GM23338 (cell line): Measurements from ENCODE around the gene ETV2. TPM values are rescaled to one million over a fixed set of nuclear protein-coding genes. Genes with fewer than 3 reads are reported as not detected.

Source experiments
- ATAC-seq: fragments of 200-7000 bp; cut with Tn5 transposase; 3 replicates; pipeline ENCODE4 v1.9.1; 2020
- DNase-seq: peaks from one replicate; pipeline ENCODE4 v3.0.0-alpha.2; 2015; ENCODE audit warnings: low spot score
- H2AFZ ChIP-seq: fragments of 200-600 bp; sonication (generic); 2 replicates; pipeline ENCODE4 v1.8.0; 2016; ENCODE audit warnings: antibody characterized with exemption, mild to moderate bottlenecking, moderate library complexity
- H3F3A ChIP-seq: fragments of 200-600 bp; sonication (generic); replicated peaks from 2 replicates; pipeline ENCODE4 v1.8.0; 2017; ENCODE audit warnings: antibody characterized with exemption, mixed run types, low read depth
- H3K27ac ChIP-seq: fragments of 200-600 bp; sonication (generic); 2 replicates; pipeline ENCODE4 v1.6.1; 2016; ENCODE audit warnings: low read depth
- H3K27me3 ChIP-seq: fragments of 200-600 bp; sonication (generic); 2 replicates; pipeline ENCODE4 v1.8.0; 2016; ENCODE audit warnings: mild to moderate bottlenecking, mixed run types, moderate library complexity; ENCODE audit not compliant: insufficient read depth
- H3K36me3 ChIP-seq: fragments of 200-600 bp; sonication (generic); 2 replicates; pipeline ENCODE4 v1.8.0; 2016; ENCODE audit warnings: mild to moderate bottlenecking; ENCODE audit not compliant: insufficient read depth
- H3K4me1 ChIP-seq: fragments of 200-600 bp; sonication (generic); 2 replicates; pipeline ENCODE4 v1.8.0; 2016; ENCODE audit warnings: mild to moderate bottlenecking, moderate library complexity; ENCODE audit not compliant: insufficient read depth
- H3K4me2 ChIP-seq: fragments of 200-600 bp; sonication (generic); 2 replicates; pipeline ENCODE4 v1.7.1; 2017; ENCODE audit warnings: mixed run types
- H3K4me3 ChIP-seq: fragments of 200-600 bp; sonication (generic); 2 replicates; pipeline ENCODE4 v1.6.1; 2016; ENCODE audit warnings: mixed run types
- H3K79me2 ChIP-seq: fragments of 200-600 bp; sonication (generic); replicated peaks from 2 replicates; pipeline ENCODE4 v1.8.0; 2017; ENCODE audit warnings: mild to moderate bottlenecking; ENCODE audit not compliant: insufficient read depth
- H3K9me2 ChIP-seq: fragments of 200-600 bp; sonication (generic); 2 replicates; pipeline ENCODE4 v1.8.0; 2017; ENCODE audit not compliant: insufficient read depth
- H4K20me1 ChIP-seq: fragments of 200-600 bp; sonication (generic); replicated peaks from 2 replicates; pipeline ENCODE4 v1.8.0; 2017; ENCODE audit warnings: mild to moderate bottlenecking; ENCODE audit not compliant: insufficient read depth
- H3K27ac Mint-ChIP-seq: 2 replicates; pipeline ENCODE4 v1.8.0; 2020; ENCODE audit warnings: inconsistent platforms, mild to moderate bottlenecking, moderate library complexity, mixed read lengths
- H3K27me3 Mint-ChIP-seq: 3 replicates; pipeline ENCODE4 v1.8.0; 2022; ENCODE audit warnings: low read depth, mild to moderate bottlenecking, moderate library complexity, mixed read lengths, inconsistent platforms; ENCODE audit not compliant: insufficient read depth, poor library complexity
- H3K36me3 Mint-ChIP-seq: 3 replicates; pipeline ENCODE4 v1.8.0; 2021; ENCODE audit warnings: low read depth, mild to moderate bottlenecking, inconsistent platforms, moderate library complexity, mixed read lengths
- H3K4me1 Mint-ChIP-seq: 3 replicates; pipeline ENCODE4 v1.8.0; 2020; ENCODE audit warnings: mild to moderate bottlenecking, inconsistent platforms, mixed read lengths
- H3K4me3 Mint-ChIP-seq: 3 replicates; pipeline ENCODE4 v1.8.0; 2021; ENCODE audit warnings: moderate library complexity, mild to moderate bottlenecking, inconsistent platforms, mixed read lengths
- H3K9me3 Mint-ChIP-seq: 3 replicates; pipeline ENCODE4 v1.8.0; 2020; ENCODE audit warnings: moderate library complexity, mild to moderate bottlenecking, inconsistent platforms, mixed read lengths
- CREB1 ChIP-seq: fragments of 250-450 bp; sonication (Bioruptor Pico); IDR thresholded peaks from 2 replicates; pipeline ENCODE4 v1.5.0; 2020; ENCODE audit warnings: low read depth, mild to moderate bottlenecking, moderate library complexity
- CTCF ChIP-seq, 2 experiments: fragments of 200-600 bp in 1 of 2; sonication (generic) in 1 of 2; conservative IDR thresholded peaks; 2 replicates each; pipeline versions ENCODE4 v1.5.1 to v1.6.1; 2016 to 2017; ENCODE audit warnings: antibody characterized with exemption in 2 of 2, low read depth in 2 of 2, mild to moderate bottlenecking in 2 of 2, moderate library complexity in 1 of 2
- NANOG ChIP-seq: IDR thresholded peaks from 2 replicates; pipeline ENCODE4 v1.6.1; 2016; ENCODE audit warnings: antibody characterized with exemption, borderline replicate concordance
- POLR2AphosphoS5 ChIP-seq: IDR thresholded peaks from 2 replicates; pipeline ENCODE4 v1.6.1; 2016; ENCODE audit warnings: antibody characterized with exemption, low read depth
- STAT1 ChIP-seq: IDR thresholded peaks from one replicate; pipeline ENCODE4 v1.6.1; 2016; ENCODE audit warnings: antibody characterized with exemption; ENCODE audit not compliant: unreplicated experiment
- ZNF114 ChIP-seq: fragments of 250-450 bp; sonication (Bioruptor Pico); IDR thresholded peaks from 2 replicates; pipeline ENCODE4 v1.5.0; 2020; ENCODE audit warnings: mild to moderate bottlenecking, moderate library complexity
- ZNF462 ChIP-seq: fragments of 250-450 bp; sonication (Bioruptor Pico); IDR thresholded peaks from 2 replicates; pipeline ENCODE4 v1.5.0; 2020; ENCODE audit warnings: mild to moderate bottlenecking, moderate library complexity
- polyA plus RNA-seq: library from polyadenylated mRNA; unstranded; fragments of >200 nt; fragmentation: Nextera tagmentation; extraction: Ambion mirVana; gene quantifications from 2 replicates; pipeline ENCODE4 v1.2.1, GENCODE V29; 2016
- total RNA-seq: library from RNA; depleted of rRNA; stranded (reverse); fragments of >200 nt; shearing (Covaris generic); gene quantifications from 2 replicates; pipeline ENCODE4 v1.2.3, GENCODE V29; 2014
- TF ChIP-seq, protein P1 (sequence below): IDR thresholded peaks from one replicate; pipeline ENCODE4 v1.6.1; 2018; ENCODE audit warnings: antibody characterized with exemption; ENCODE audit not compliant: unreplicated experiment

The ETV2 gene
- total and polyA plus RNA-seq, 2 experiments from 2014 or later: 0.87 to 1.5 TPM

DNA sequence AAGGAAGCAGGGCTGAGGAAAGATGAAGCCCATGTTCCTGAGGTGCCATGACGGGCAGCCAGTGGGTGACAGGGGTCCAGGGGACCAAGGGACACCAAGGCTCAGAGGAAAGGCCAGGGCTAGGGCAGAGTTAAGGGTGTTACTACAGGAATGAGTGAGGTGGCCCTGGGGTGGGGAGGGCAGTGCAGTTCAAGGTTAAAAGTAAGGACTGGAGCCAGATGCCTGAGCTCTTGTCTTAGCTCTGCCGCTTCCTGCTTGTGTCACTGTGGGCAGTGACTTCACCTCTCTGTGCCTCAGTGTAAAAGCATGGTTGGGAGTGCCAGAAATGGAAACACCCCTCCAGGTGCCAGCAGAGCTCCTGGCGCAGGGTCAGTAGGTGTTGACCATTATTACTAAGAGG, 4.9 kb upstream of the ETV2 start:
- H3K79me2 ChIP-seq: no peaks in the 10 kb centered on the region
- peaks cover 46% of the 10 kb centered on the region for H3K36me3 Mint-ChIP-seq
- H2AFZ ChIP-seq: no peak overlapping the region
- peaks cover 5% of the 10 kb centered on the region for H3K27me3 Mint-ChIP-seq
- no peak overlapping the region for H3K4me3 Mint-ChIP-seq
- H4K20me1 ChIP-seq: peaks cover 3% of the 10 kb centered on the region
- H3K27me3 ChIP-seq: no peaks in the 10 kb centered on the region
- H3K4me2 ChIP-seq: no peak overlapping the region
- ATAC-seq (no peak), DNase-seq (no peak)
- H3F3A ChIP-seq: 0 out of 2 replicates have a peak, but pooled peaks cover 6% of the 10 kb centered on the region
- H3K4me1 ChIP-seq: peaks cover 14% of the 10 kb centered on the region
- no peak overlapping the region for H3K27ac ChIP-seq
- H3K27ac Mint-ChIP-seq: no peak overlapping the region
- peaks cover 18% of the 10 kb centered on the region for H3K4me1 Mint-ChIP-seq
- no peak for TF ChIP-seq CREB1
- no peak for TF ChIP-seq NANOG
- TF ChIP-seq ZNF114 (CRISPR knock-in tag): no peak
- no peak for TF ChIP-seq CTCF (conservative IDR thresholded peaks at IDR 0.05; ENCODE audit: low read depth in 2 of 2)
- no peak for TF ChIP-seq POLR2AphosphoS5
- TF ChIP-seq, protein P1, sequence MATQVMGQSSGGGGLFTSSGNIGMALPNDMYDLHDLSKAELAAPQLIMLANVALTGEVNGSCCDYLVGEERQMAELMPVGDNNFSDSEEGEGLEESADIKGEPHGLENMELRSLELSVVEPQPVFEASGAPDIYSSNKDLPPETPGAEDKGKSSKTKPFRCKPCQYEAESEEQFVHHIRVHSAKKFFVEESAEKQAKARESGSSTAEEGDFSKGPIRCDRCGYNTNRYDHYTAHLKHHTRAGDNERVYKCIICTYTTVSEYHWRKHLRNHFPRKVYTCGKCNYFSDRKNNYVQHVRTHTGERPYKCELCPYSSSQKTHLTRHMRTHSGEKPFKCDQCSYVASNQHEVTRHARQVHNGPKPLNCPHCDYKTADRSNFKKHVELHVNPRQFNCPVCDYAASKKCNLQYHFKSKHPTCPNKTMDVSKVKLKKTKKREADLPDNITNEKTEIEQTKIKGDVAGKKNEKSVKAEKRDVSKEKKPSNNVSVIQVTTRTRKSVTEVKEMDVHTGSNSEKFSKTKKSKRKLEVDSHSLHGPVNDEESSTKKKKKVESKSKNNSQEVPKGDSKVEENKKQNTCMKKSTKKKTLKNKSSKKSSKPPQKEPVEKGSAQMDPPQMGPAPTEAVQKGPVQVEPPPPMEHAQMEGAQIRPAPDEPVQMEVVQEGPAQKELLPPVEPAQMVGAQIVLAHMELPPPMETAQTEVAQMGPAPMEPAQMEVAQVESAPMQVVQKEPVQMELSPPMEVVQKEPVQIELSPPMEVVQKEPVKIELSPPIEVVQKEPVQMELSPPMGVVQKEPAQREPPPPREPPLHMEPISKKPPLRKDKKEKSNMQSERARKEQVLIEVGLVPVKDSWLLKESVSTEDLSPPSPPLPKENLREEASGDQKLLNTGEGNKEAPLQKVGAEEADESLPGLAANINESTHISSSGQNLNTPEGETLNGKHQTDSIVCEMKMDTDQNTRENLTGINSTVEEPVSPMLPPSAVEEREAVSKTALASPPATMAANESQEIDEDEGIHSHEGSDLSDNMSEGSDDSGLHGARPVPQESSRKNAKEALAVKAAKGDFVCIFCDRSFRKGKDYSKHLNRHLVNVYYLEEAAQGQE: no peak
- TF ChIP-seq STAT1: no peak
- TF ChIP-seq ZNF462: no peak
- 0 out of 2 replicates have a peak, but pooled peaks cover 4% of the 10 kb centered on the region for H3K36me3 ChIP-seq
- no peaks in the 10 kb centered on the region for H3K9me2 ChIP-seq
- H3K9me3 Mint-ChIP-seq: no peaks in the 10 kb centered on the region; the same call in 1 of the 3 replicates
- no peak overlapping the region for H3K4me3 ChIP-seq
